Measurements from ENCODE around the gene ZFP90.

The ZFP90 gene

DNA sequence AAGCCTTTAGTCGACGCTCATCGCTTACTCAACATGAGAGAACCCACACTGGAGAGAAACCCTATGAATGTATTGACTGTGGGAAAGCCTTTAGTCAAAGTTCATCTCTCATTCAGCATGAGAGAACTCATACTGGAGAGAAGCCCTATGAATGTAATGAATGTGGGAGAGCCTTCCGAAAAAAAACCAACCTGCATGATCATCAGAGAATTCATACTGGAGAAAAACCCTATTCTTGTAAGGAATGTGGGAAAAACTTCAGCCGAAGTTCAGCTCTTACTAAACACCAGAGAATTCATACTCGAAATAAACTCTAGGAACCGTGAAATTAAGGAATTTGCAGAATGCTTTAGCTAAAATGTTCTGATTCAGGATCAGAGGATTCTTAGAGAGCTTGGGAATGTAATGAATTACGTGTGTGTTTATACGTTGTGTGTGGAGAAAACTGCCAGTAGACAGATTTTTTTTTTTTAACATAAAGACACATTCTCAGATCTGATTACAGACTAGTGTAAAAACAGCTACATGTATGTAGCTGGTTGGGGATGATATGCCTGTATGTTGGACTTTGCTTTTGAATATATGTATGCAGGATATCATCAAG lies 25.4 kb downstream of the ZFP90 start:
- TF ChIP-seq, protein P1, sequence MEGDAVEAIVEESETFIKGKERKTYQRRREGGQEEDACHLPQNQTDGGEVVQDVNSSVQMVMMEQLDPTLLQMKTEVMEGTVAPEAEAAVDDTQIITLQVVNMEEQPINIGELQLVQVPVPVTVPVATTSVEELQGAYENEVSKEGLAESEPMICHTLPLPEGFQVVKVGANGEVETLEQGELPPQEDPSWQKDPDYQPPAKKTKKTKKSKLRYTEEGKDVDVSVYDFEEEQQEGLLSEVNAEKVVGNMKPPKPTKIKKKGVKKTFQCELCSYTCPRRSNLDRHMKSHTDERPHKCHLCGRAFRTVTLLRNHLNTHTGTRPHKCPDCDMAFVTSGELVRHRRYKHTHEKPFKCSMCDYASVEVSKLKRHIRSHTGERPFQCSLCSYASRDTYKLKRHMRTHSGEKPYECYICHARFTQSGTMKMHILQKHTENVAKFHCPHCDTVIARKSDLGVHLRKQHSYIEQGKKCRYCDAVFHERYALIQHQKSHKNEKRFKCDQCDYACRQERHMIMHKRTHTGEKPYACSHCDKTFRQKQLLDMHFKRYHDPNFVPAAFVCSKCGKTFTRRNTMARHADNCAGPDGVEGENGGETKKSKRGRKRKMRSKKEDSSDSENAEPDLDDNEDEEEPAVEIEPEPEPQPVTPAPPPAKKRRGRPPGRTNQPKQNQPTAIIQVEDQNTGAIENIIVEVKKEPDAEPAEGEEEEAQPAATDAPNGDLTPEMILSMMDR (IDR thresholded peaks at IDR 0.05; ENCODE audit: insufficient read depth, low read length, poor library complexity, severe bottlenecking), result no peak
- DNase-seq (ENCODE audit: extremely low read depth, insufficient read length), result no peak
- Histone ChIP-seq H3K36me3 (ENCODE audit: control insufficient read depth, insufficient read depth, low read length) (peaks cover 2% of the 10 kb centered on the region), H3K27me3 (replicated peaks; ENCODE audit: control insufficient read depth, insufficient read depth, low read length) (no peaks in the 10 kb centered on the region), H3K4me3 (replicated peaks; ENCODE audit: low read depth, low read length) (no peak overlapping the region)

DNA sequence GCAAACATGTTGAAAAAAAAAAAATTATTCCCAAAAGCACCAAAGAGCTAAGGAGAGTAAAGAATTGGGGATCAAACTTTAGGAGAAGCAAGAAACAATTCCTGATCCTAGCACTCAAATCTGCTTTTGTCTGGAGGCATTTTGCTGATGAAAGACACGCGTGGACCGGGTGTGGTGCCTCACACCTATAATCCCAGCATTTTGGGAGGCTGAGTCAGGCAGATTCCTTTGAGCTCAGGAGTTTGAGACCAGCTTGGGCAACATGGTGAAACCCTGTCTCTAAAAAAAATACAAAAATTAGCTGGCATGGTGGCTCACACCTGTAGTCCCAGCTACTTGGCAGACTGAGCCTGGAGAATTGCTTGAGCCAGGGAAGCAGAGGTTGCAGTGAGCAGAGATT lies 35.4 kb downstream of the ZFP90 start:
- H3K4me3 ChIP-seq (replicated peaks; ENCODE audit: low read depth, low read length), result no peak overlapping the region
- no peaks in the 10 kb centered on the region for H3K27me3 ChIP-seq (replicated peaks; ENCODE audit: control insufficient read depth, insufficient read depth, low read length)
- H3K36me3 ChIP-seq (ENCODE audit: control insufficient read depth, insufficient read depth, low read length), result no peaks in the 10 kb centered on the region

DNA sequence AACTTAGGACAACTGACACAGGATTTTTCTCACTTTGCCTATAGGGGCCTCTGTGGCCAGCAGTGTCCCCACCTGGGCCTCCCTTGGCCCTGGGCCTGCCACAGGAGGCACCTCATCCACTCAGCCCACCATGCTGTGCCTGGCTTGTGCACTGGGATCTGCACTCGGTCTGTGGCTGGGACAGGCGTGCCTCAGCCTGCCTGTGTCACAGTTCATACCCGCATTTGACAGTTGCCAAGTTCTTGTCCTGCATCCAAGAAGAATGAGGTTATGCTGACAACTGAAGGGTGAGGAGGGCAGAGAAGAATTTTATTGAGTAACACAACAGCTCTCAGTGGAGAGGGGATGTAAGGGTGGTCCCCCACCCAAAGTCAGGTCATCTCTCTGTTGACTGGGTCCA lies 36.0 kb downstream of the ZFP90 start:
- DNase-seq (ENCODE audit: extremely low read depth, insufficient read length), result no peak
- no peak overlapping the region for H3K4me3 ChIP-seq (replicated peaks; ENCODE audit: low read depth, low read length)
- TF ChIP-seq, protein P1 (IDR thresholded peaks at IDR 0.05; ENCODE audit: insufficient read depth, low read length, poor library complexity, severe bottlenecking), result no peak
- no peaks in the 10 kb centered on the region for H3K36me3 ChIP-seq (ENCODE audit: control insufficient read depth, insufficient read depth, low read length)
- no peaks in the 10 kb centered on the region for H3K27me3 ChIP-seq (replicated peaks; ENCODE audit: control insufficient read depth, insufficient read depth, low read length)

More for the DNA sequence above, 35.4 kb downstream of the ZFP90 start:
- DNase-seq (ENCODE audit: extremely low read depth, insufficient read length), result no peak
- TF ChIP-seq, protein P1 (IDR thresholded peaks at IDR 0.05; ENCODE audit: insufficient read depth, low read length, poor library complexity, severe bottlenecking), result no peak

DNA sequence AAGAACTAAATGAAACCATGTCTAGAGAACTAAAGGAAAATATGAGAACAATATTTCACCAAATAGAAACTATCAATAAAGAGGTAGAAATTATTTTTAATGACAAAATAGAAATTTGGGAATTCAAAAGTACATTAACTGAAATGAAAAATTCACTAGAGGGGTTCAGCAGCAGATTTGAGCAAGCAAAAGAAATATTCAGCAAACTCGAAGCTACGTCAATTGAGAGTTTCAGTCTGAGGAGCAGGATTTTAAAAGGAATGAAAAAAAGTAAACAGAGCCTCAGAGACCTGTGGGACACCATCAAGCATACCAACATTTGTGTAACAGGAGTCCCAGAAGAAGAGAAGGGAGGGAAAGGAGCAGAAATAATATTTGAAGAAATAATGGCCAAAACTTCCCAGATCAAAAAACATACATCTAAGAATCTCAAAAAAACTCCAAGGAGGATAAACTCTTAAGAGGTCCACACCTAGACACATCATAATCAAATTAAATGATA lies 38.3 kb downstream of the ZFP90 start:
- TF ChIP-seq, protein P1 (IDR thresholded peaks at IDR 0.05; ENCODE audit: insufficient read depth, low read length, poor library complexity, severe bottlenecking), result no peak
- no peaks in the 10 kb centered on the region for H3K36me3 ChIP-seq (ENCODE audit: control insufficient read depth, insufficient read depth, low read length)
- H3K27me3 ChIP-seq (replicated peaks; ENCODE audit: control insufficient read depth, insufficient read depth, low read length), result no peaks in the 10 kb centered on the region
- H3K4me3 ChIP-seq (replicated peaks; ENCODE audit: low read depth, low read length), result no peak overlapping the region
- DNase-seq (ENCODE audit: extremely low read depth, insufficient read length), result no peak

DNA sequence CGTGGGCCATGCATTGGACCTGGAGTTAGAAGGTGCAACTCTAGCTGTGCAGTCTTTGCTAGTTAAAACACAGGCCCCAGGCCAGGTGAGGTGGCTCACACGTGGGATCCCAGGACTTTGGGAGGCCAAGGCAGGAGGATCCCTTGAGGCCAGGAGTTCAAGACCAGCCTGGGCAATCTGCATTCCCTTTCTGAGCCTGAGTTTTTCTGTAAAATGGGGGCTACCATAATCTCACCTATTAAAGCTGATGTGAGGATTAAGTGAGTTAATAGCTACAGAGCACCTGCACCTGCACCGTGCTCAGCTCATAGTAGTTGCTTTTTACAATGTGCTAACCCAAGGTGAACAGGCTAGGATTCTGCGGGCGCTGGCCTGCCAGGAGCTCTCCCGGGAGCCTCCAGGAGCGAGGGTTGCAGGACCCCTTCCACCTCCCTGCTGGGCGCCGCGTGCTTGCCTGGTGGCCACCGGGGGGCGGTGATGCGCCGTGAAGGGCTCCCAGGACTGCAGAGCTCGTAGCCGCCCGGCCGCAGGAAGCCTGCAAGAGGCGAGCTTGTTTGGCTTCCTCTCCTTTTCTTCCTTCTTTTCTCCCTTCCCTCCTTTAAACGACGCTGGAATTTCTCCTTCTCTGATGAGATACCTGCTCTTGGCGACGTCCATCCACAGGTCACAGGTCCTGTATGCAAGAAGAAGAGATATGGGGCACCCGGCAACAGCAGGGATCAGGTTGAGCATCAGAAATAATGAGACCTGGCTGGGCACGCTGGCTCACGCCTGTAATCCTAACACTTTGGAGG lies 51.3 kb downstream of the ZFP90 start:
- no peaks in the 10 kb centered on the region for H3K36me3 ChIP-seq (ENCODE audit: control insufficient read depth, insufficient read depth, low read length)
- TF ChIP-seq, protein P1 (IDR thresholded peaks at IDR 0.05; ENCODE audit: insufficient read depth, low read length, poor library complexity, severe bottlenecking), result peak; percentile 92
- peak; percentile 58 for DNase-seq (ENCODE audit: extremely low read depth, insufficient read length)
- H3K27me3 ChIP-seq (replicated peaks; ENCODE audit: control insufficient read depth, insufficient read depth, low read length), result no peaks in the 10 kb centered on the region
- no peak overlapping the region for H3K4me3 ChIP-seq (replicated peaks; ENCODE audit: low read depth, low read length)

Measured in GM06990 (cell line).